ENCODE measurements around the gene SUGCT.

- TF ChIP-seq CTCF (conservative IDR thresholded peaks at IDR 0.05 in 1 of 2, IDR thresholded peaks at IDR 0.05 in 1 of 2; ENCODE audit: extremely low read depth in 1 of 2, insufficient read depth in 1 of 2, low read depth in 1 of 2, low read length in 2 of 2) (no peak), EZH2 (IDR thresholded peaks at IDR 0.05; ENCODE audit: borderline replicate concordance, low read length) (no peak)
Measured at GRCh38 chr7:40786909-40787308, 652.1 kb downstream of the SUGCT start.
